Mucosa of gallbladder (tissue), 1 donor: ENCODE measurements around the gene LRRC47. TPM values are rescaled to one million over a fixed set of nuclear protein-coding genes. Genes with fewer than 3 reads are reported as not detected.

Experiments used
- DNase-seq: peaks from one replicate; pipeline ENCODE4 v3.0.0-alpha.2; 2020; ENCODE audit warnings: low spot score
- total RNA-seq: library from RNA; stranded (reverse); gene quantifications from one replicate; pipeline ENCODE4 v1.2.1, GENCODE V29; 2021
- donor health status: DM: no; HTN: no; CAD: no.

LRRC47 gene
- total RNA-seq, 1 donor from 2014 or later, result 43.2 TPM

DNA sequence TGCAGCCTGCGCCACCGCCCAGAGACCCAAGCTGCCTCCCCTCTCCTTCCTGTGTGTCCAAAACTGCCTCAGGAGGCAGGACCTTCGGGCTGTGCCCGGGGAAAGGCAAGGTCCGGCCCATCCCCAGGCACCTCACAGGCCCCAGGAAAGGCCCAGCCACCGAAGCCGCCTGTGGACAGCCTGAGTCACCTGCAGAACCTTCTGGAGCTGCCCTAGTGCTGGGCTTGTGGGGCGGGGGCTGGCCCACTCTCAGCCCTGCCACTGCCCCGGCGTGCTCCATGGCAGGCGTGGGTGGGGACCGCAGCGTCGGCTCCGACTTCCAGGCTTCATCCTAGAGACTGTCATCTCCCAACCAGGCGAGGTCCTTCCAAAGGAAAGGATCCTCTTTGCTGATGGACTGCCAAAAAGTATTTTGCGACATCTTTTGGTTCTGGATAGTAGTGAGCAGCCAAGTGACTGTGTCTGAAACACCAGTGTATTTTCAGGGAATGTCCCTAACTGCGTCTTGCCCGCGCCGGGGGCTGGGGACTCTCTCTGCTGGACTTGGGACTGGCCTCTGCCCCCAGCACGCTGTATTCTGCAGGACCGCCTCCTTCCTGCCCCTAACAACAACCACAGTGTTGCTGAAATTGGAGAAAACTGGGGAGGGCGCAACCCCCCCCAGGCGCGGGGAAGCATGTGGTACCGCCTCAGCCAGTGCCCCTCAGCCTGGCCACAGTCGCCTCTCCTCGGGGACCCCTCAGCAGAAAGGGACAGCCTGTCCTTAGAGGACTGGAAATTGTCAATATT is 63.0 kb downstream of the LRRC47 start:
- DNase-seq, result no peak

- DNase-seq, result no peak
Observed at GRCh38 chr1:3732434-3733093, 63.7 kb downstream of the LRRC47 start.

DNA sequence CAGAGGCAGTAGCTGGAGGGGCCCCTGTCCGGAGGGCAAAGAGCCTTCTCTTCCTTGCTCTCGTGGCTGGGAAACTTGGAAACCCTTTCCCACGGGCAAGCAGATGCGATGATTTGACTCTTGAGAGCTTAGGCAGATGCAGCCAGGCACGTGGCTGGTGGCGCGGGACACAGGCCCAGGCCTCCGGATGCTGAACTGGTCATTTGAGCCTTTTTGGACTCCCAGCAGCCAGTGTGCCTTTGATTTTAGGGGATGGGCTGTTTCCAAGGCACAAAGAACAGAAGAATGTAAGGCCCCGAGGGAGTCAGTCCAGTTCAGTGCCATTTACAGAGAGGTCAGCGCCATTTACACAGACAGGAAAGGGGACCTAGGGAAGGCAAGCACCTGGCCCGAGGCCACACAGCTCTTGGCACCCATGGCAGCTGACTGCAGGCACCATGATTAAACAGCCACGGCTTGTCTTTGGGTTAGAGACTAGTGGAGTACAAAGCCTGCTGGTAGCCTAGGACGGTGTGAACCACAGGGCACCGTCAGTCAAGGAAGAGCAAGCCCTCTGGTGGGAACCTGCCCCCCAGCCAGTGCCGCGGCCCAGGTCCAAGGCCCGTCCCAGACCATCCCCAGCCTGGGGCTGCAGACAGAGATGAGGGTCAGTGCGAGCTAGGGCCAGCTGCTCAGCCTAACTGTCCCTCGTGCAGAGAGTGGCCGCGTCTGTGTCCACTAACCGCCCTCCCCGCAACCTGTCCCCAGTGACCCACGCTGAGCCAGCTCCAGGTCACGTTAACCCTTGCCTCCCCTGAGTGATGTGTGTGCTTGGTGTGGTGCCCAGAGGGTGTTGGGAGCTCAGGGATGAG is 64.5 kb downstream of the LRRC47 start:
- DNase-seq, result no peak

GRCh38 chr1:3730543-3731247 is 65.6 kb downstream of the LRRC47 start:
- DNase-seq, result no peak

DNA sequence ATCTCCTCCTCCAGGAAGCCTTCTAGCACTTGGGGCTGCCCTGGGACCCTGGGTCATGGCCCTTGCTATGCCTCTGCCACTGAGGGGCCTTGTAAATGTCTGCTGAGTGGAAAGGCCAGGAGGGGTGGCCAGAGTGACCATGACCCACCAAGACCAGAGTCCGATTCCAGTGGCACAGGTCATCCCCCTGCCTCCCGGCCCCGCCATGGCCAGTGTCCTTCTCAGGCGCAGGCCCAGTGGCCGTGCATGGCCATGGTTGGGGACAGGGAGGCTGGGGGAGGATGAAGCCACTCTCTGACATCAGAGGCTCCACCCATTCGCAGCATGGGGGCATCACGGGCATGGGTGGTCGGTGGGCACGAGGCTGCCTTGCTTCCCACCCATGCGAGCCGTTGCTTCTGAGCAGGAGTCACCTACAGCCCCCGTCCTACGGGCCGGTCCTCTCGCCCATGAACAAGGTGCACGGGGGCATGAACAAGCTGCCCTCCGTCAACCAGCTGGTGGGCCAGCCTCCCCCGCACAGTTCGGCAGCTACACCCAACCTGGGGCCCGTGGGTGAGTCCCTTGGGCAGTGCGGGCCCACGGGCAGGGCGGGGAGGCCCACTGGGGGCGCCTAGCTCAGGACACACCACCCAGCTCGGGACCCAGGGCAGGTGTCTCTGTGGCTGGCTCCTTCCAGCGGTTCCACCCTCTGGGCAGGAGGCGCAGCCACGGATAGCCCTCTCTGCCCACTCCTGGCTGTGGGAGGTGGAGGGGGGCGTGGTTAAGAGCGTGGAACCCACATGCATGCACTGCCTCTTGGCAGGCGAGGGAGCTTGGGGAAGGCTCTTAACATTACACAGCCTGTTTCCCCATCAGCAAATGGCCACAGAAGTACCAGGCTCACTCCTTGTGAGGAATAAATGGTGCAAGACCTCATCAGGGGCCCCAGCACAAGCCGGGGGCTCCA is 66.4 kb downstream of the LRRC47 start:
- DNase-seq, result no peak

Other genes starting within 250 kb of the LRRC47 start
- gene MEGF6, start 185.0 kb downstream of the LRRC47 start, total RNA-seq, result 43.4 TPM
- gene TPRG1L, start 171.5 kb downstream of the LRRC47 start, total RNA-seq, result 96.5 TPM
- 21.6 TPM for gene WRAP73, start 146.4 kb downstream of the LRRC47 start, total RNA-seq
- 0.17 TPM for gene TP73, start 144.0 kb downstream of the LRRC47 start, total RNA-seq
- not detected for gene CCDC27, start 44.0 kb downstream of the LRRC47 start, total RNA-seq
- 5.9 TPM for gene SMIM1, start 23.7 kb downstream of the LRRC47 start, total RNA-seq
- 64.1 TPM for gene CEP104, start 60.7 kb upstream of the LRRC47 start, total RNA-seq
- 9.8 TPM for gene DFFB, start 61.0 kb upstream of the LRRC47 start, total RNA-seq
- gene C1orf174, start 103.8 kb upstream of the LRRC47 start, total RNA-seq, result 26.4 TPM